Measurements from ENCODE around the gene HDDC3.

- no peak for TF ChIP-seq SP1 (IDR thresholded peaks at IDR 0.05)
- no peak for TF ChIP-seq TARDBP (IDR thresholded peaks at IDR 0.05)
- no peak for TF ChIP-seq NFRKB (IDR thresholded peaks at IDR 0.05)
- TF ChIP-seq SUZ12 (IDR thresholded peaks at IDR 0.05), result no peak
These were observed 41.9 kb upstream of the HDDC3 start for GRCh38 chr15:90974216-90974615.

Data from HEK293T (cell line).